AG04450 (cell line): ENCODE data around the gene GTF2F1. TPM values are rescaled to one million over a fixed set of nuclear protein-coding genes. Genes with fewer than 3 reads are reported as not detected.

ENCODE experiments used
- CTCF ChIA-PET: fragments of 300-600, 350-600 bp; formaldehyde crosslinking; extraction: SDS; loops from one replicate; lab custom pipeline; 2022; ENCODE audit warnings: antibody characterized with exemption, inconsistent platforms; lab: Charles Lee
- POLR2A ChIA-PET: fragments of 350-600 bp; formaldehyde crosslinking; extraction: SDS; loops from one replicate; lab custom pipeline; 2021; ENCODE audit warnings: antibody characterized with exemption, inconsistent platforms; lab: Yijun Ruan, JAX
- DNase-seq: peaks from one replicate; pipeline ENCODE4 v3.0.0-alpha.2; 2011; ENCODE audit warnings: low read depth, low spot score
- H3K27ac ChIP-seq: one replicate; pipeline ENCODE4 v1.5.1; 2012; ENCODE audit warnings: low read depth, low read length, control low read depth
- H3K27me3 ChIP-seq: one replicate; pipeline ENCODE4 v1.6.0; 2012; ENCODE audit warnings: low read length; ENCODE audit not compliant: control insufficient read depth, insufficient read depth
- H3K4me3 ChIP-seq: 2 replicates; pipeline ENCODE4 v1.5.1; 2011; ENCODE audit warnings: mild to moderate bottlenecking, low read depth, low read length, control low read depth
- H3K9me3 ChIP-seq: 2 replicates; pipeline ENCODE4 v1.5.1; 2012; ENCODE audit warnings: low read length; ENCODE audit not compliant: control insufficient read depth, insufficient read depth
- polyA plus RNA-seq: library from polyadenylated mRNA; depleted of rRNA; stranded (reverse); fragments of >200 nt; gene quantifications from 2 replicates; pipeline ENCODE4 v1.2.3, GENCODE V29; 2011
- TF ChIP-seq, protein P1 (sequence below): IDR thresholded peaks from 2 replicates; pipeline ENCODE4 v1.5.1; 2011; ENCODE audit warnings: low read depth, low read length, control low read depth, inconsistent platforms

Gene GTF2F1
- polyA plus RNA-seq, 1 experiment: 33.7 TPM

DNA sequence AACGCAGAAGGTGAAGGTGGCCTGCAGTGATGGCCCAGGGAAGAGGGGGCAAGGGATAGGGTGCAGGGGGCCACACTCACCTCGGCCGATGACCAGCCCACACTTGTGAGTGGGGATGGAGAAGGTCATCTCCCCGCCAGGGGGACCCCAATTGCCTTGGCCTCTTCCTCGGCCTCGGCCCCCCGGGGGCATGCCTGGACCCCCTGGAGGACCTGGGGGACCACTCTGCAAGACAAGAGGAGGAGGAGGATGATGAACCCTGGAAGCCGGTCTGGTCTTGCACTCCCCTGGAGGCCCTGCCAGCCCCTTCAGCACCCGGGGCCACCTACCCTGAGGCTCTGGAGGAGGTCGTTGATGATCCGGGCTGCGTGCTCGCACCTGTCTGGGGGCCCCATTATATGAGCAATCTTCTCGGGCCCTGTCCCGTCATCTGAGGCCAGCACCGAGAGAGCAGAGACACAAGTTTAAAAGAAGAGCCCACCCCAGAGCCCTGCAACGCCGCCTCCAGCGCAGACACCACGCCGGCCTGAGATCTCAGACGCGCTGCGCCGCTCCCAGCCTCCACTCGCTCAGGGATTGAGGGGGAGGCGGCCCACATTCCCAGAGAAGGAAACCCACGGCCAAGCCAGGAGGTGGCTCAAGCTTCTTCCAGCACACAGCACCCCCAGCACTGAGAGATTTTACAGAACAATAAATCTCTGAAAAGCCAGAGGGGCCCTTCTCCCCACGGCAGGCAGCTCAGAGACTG lies 23.9 kb upstream of the GTF2F1 start:
- Histone ChIP-seq H3K27me3 (no peaks in the 10 kb centered on the region), H3K27ac (no peak overlapping the region), H3K9me3 (no peaks in the 10 kb centered on the region; the same call in 1 of the 2 replicates), H3K4me3 (no peak overlapping the region)
- CTCF ChIA-PET: interaction anchor here (0.6 kb wide), 1 partner anchor 46 kb away, joined by 4 read pairs; no protein-coding TSS in a partner anchor
- TF ChIP-seq, protein P1, sequence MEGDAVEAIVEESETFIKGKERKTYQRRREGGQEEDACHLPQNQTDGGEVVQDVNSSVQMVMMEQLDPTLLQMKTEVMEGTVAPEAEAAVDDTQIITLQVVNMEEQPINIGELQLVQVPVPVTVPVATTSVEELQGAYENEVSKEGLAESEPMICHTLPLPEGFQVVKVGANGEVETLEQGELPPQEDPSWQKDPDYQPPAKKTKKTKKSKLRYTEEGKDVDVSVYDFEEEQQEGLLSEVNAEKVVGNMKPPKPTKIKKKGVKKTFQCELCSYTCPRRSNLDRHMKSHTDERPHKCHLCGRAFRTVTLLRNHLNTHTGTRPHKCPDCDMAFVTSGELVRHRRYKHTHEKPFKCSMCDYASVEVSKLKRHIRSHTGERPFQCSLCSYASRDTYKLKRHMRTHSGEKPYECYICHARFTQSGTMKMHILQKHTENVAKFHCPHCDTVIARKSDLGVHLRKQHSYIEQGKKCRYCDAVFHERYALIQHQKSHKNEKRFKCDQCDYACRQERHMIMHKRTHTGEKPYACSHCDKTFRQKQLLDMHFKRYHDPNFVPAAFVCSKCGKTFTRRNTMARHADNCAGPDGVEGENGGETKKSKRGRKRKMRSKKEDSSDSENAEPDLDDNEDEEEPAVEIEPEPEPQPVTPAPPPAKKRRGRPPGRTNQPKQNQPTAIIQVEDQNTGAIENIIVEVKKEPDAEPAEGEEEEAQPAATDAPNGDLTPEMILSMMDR: no peak
- POLR2A ChIA-PET: interaction anchor here (1.0 kb wide), 1 partner anchor 14 kb away, joined by 3 read pairs; no protein-coding TSS in a partner anchor
- DNase-seq: no peak

- ChIA-PET POLR2A (no interaction called here), CTCF (no interaction called here)
- TF ChIP-seq, protein P1: no peak
- Histone ChIP-seq H3K27me3 (no peaks in the 10 kb centered on the region), H3K27ac (no peak overlapping the region), H3K9me3 (no peaks in the 10 kb centered on the region; the same call in 1 of the 2 replicates), H3K4me3 (no peak overlapping the region)
- no peak for DNase-seq
Observed at GRCh38 chr19:6415591-6416190, 22.7 kb upstream of the GTF2F1 start.

GRCh38 chr19:6414793-6415590 lies 22.0 kb upstream of the GTF2F1 start:
- Histone ChIP-seq H3K27ac (no peak overlapping the region), H3K27me3 (no peaks in the 10 kb centered on the region), H3K4me3 (no peak overlapping the region), H3K9me3 (no peaks in the 10 kb centered on the region; the same call in 1 of the 2 replicates)
- TF ChIP-seq, protein P1: no peak
- ChIA-PET POLR2A (no interaction called here), CTCF (no interaction called here)
- DNase-seq: no peak

DNA sequence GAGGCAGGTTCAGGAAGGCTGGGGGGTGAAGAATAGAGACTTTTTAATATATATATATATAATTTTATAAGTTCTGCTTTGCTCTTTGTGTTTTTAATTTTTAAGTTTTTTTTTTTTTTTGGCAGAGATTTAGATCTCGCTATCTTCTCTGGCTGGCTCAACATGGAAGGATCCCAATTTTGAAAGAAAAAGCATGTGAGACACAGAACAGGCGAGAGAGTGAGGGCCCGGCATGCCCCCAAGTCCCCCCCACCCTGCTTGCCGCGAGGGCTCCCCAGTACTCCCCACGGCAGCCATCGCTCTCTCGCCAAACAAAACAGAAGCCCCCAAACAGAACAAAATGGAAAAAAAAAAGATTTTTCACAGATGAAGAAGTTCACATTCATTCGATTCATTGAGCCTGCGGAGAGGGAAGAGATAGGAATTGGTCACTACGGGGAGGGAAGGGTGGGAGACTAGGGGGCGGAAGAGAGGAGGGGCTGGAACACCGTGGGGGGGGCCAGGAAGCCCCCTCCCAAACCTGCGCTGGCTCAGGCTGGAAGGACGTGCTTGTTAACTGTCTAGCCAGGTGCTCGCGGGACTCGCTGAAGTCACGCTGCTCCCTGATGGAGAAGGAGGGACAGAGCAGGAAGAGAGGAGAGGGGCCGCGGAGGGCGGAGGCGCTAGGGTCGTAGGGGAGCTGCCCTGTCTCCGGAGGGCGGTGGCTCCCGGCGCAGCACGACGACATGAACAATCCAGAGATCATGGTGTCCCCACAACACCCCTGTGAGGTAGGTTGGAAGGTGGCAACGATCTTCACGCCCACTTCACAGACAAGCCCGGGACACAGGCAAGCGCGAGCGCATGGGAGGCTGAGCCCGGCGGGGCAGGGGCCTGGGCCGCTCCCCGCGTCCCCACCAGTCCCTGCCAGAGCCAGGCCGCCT lies 21.0 kb upstream of the GTF2F1 start:
- ChIA-PET POLR2A (no interaction called here), CTCF (no interaction called here)
- no peaks in the 10 kb centered on the region for H3K27me3 ChIP-seq
- no peak for DNase-seq
- no peak overlapping the region for H3K27ac ChIP-seq
- H3K9me3 ChIP-seq: no peaks in the 10 kb centered on the region; the same call in 1 of the 2 replicates
- H3K4me3 ChIP-seq: no peak overlapping the region
- TF ChIP-seq, protein P1: no peak
